Fibroblast of lung (primary cell): Measurements from ENCODE around the gene TGFBRAP1. TPM values are rescaled to one million over a fixed set of nuclear protein-coding genes. Genes with fewer than 3 reads are reported as not detected.

Experiments used
- DNase-seq, 2 donors: peaks; one replicate each; pipeline versions ENCODE4 v3.0.0 to v3.0.0-alpha.2; 2010; ENCODE audit warnings: low read depth in 2 of 2
- H2AFZ ChIP-seq: 2 replicates; pipeline ENCODE4 v1.5.1; 2012; ENCODE audit warnings: low read length, control low read depth, inconsistent platforms
- H3K27ac ChIP-seq: 2 replicates; pipeline ENCODE4 v1.5.1; 2011; ENCODE audit warnings: low read length, control low read depth; ENCODE audit not compliant: insufficient read depth
- H3K27me3 ChIP-seq: 2 replicates; pipeline ENCODE4 v1.5.1; 2011; ENCODE audit warnings: mild to moderate bottlenecking, low read length; ENCODE audit not compliant: control insufficient read depth, insufficient read depth
- H3K36me3 ChIP-seq: 2 replicates; pipeline ENCODE4 v1.5.1; 2011; ENCODE audit warnings: low read length; ENCODE audit not compliant: control insufficient read depth, insufficient read depth
- H3K4me1 ChIP-seq: 2 replicates; pipeline ENCODE4 v1.5.1; 2011; ENCODE audit warnings: low read length; ENCODE audit not compliant: control insufficient read depth, insufficient read depth; ENCODE audit errors: extremely low read depth
- H3K4me2 ChIP-seq: 2 replicates; pipeline ENCODE4 v1.5.1; 2011; ENCODE audit warnings: low read length, control low read depth; ENCODE audit not compliant: insufficient read depth; ENCODE audit errors: extremely low read depth
- H3K4me3 ChIP-seq, 4 experiments: fragments of 200-600 bp in 1 of 4; sonication (generic) in 1 of 4; replicated peaks in 1 of 4; 2 replicates each; pipeline ENCODE4 v1.5.1; 2011 to 2016; ENCODE audit warnings: low read length in 4 of 4, low read depth in 3 of 4, mild to moderate bottlenecking in 3 of 4, control low read depth in 2 of 4, inconsistent platforms in 1 of 4, mixed read lengths in 1 of 4; ENCODE audit not compliant: insufficient read depth in 1 of 4; ENCODE audit errors: control extremely low read depth in 1 of 4
- H3K79me2 ChIP-seq: 2 replicates; pipeline ENCODE4 v1.5.1; 2012; ENCODE audit warnings: mild to moderate bottlenecking, low read length, inconsistent platforms; ENCODE audit not compliant: control insufficient read depth, insufficient read depth
- H3K9ac ChIP-seq: 2 replicates; pipeline ENCODE4 v1.5.1; 2011; ENCODE audit warnings: mild to moderate bottlenecking, low read length, control low read depth; ENCODE audit not compliant: insufficient read depth
- H3K9me3 ChIP-seq: 2 replicates; pipeline ENCODE4 v1.5.1; 2012; ENCODE audit warnings: low read depth, low read length; ENCODE audit not compliant: control insufficient read depth, insufficient read depth
- H4K20me1 ChIP-seq: 2 replicates; pipeline ENCODE4 v1.5.1; 2011; ENCODE audit warnings: low read length; ENCODE audit not compliant: control insufficient read depth, insufficient read depth; ENCODE audit errors: extremely low read depth
- CTCF ChIP-seq, 2 donors: IDR thresholded peaks in 1 of 2; conservative IDR thresholded peaks in 1 of 2; 1 replicate in 1 of 2; 2 replicates in 1 of 2; pipeline ENCODE4 v1.5.1; 2011 to 2012; ENCODE audit warnings: low read length in 2 of 2, control low read depth in 1 of 2, inconsistent platforms in 1 of 2, low read depth in 1 of 2, mild to moderate bottlenecking in 1 of 2
- EZH2 ChIP-seq: IDR thresholded peaks from 2 replicates; pipeline ENCODE4 v1.5.1; 2012; ENCODE audit warnings: low read length, control low read depth, mild to moderate bottlenecking; ENCODE audit errors: missing control alignments
- polyA plus RNA-seq, 2 donors: library from polyadenylated mRNA; depleted of rRNA in 1 of 2; stranded (reverse) in 1 of 2; unstranded in 1 of 2; fragments of >200 nt; gene quantifications; 2 replicates each; pipeline ENCODE4 v1.2.1, GENCODE V29; 2011 to 2012; ENCODE audit warnings: missing spikeins in 1 of 2
- total RNA-seq: library from RNA; depleted of rRNA; stranded (reverse); fragments of >200 nt; gene quantifications from 2 replicates; pipeline ENCODE4 v1.2.1, GENCODE V29; 2014

TGFBRAP1 gene
- total and polyA plus RNA-seq, 2 donors (not counting 1 experiment from before 2014, with no cell fraction given): 8.5 to 14.9 TPM

- no peak for TF ChIP-seq EZH2
- TF ChIP-seq CTCF (conservative IDR thresholded peaks at IDR 0.05 in 1 of 2, IDR thresholded peaks at IDR 0.05 in 1 of 2; ENCODE audit: low read depth in 1 of 2, low read length in 2 of 2): no peak
- no peaks in the 10 kb centered on the region for H3K79me2 ChIP-seq
- H3K9me3 ChIP-seq: no peaks in the 10 kb centered on the region
- H2AFZ ChIP-seq: no peak overlapping the region
- DNase-seq: peak in 1 of 2 donors; percentile 21
- H3K4me1 ChIP-seq: no peaks in the 10 kb centered on the region
- no peak overlapping the region for H3K27ac ChIP-seq
- peaks cover 1% of the 10 kb centered on the region for H3K36me3 ChIP-seq
- no peak overlapping the region for H3K9ac ChIP-seq
- no peaks in the 10 kb centered on the region for H4K20me1 ChIP-seq
- no peaks in the 10 kb centered on the region for H3K27me3 ChIP-seq
- no peak overlapping the region for H3K4me3 ChIP-seq
- H3K4me2 ChIP-seq: no peak overlapping the region
Observed at GRCh38 chr2:105309147-105309545, 20.4 kb downstream of the TGFBRAP1 start.

GRCh38 chr2:105308382-105309146, 21.0 kb downstream of the TGFBRAP1 start:
- DNase-seq: no peak
- Histone ChIP-seq H3K27me3 (no peaks in the 10 kb centered on the region), H3K9me3 (no peaks in the 10 kb centered on the region), H2AFZ (no peak overlapping the region), H3K9ac (no peak overlapping the region), H3K4me3 (no peak overlapping the region), H3K79me2 (no peaks in the 10 kb centered on the region), H3K36me3 (peaks cover 1% of the 10 kb centered on the region), H4K20me1 (no peaks in the 10 kb centered on the region), H3K4me1 (no peaks in the 10 kb centered on the region), H3K4me2 (no peak overlapping the region), H3K27ac (no peak overlapping the region)
- no peak for TF ChIP-seq EZH2
- no peak for TF ChIP-seq CTCF (conservative IDR thresholded peaks at IDR 0.05 in 1 of 2, IDR thresholded peaks at IDR 0.05 in 1 of 2; ENCODE audit: low read depth in 1 of 2, low read length in 2 of 2)

- Histone ChIP-seq H3K4me3 (no peak overlapping the region), H3K4me1 (no peaks in the 10 kb centered on the region), H4K20me1 (no peaks in the 10 kb centered on the region), H3K9me3 (no peaks in the 10 kb centered on the region), H3K27ac (no peak overlapping the region), H2AFZ (no peak overlapping the region), H3K79me2 (no peaks in the 10 kb centered on the region), H3K36me3 (peaks cover 1% of the 10 kb centered on the region), H3K27me3 (no peaks in the 10 kb centered on the region), H3K9ac (no peak overlapping the region), H3K4me2 (no peak overlapping the region)
- TF ChIP-seq EZH2 (no peak), CTCF (conservative IDR thresholded peaks at IDR 0.05 in 1 of 2, IDR thresholded peaks at IDR 0.05 in 1 of 2; ENCODE audit: low read depth in 1 of 2, low read length in 2 of 2) (no peak)
- DNase-seq: no peak
Observed at GRCh38 chr2:105307962-105308361, 21.6 kb downstream of the TGFBRAP1 start.
